ENCODE data around the gene PARG.

The PARG gene

GRCh38 chr10:49833168-49833567, 108.7 kb downstream of the PARG start:
- H3K4me3 ChIP-seq (ENCODE audit: low read length) = no peak overlapping the region
- no peak for DNase-seq (ENCODE audit: low read depth)
- TF ChIP-seq CTCF (conservative IDR thresholded peaks at IDR 0.05; ENCODE audit: low read depth, low read length) = no peak

GRCh38 chr10:49831352-49832035, 110.3 kb downstream of the PARG start:
- peak; percentile 39 for DNase-seq (ENCODE audit: low read depth)
- no peak for TF ChIP-seq CTCF (conservative IDR thresholded peaks at IDR 0.05; ENCODE audit: low read depth, low read length)
- no peak overlapping the region for H3K4me3 ChIP-seq (ENCODE audit: low read length)

- no peak for TF ChIP-seq CTCF (conservative IDR thresholded peaks at IDR 0.05; ENCODE audit: low read depth, low read length)
Observed at GRCh38 chr10:49830846-49831245, 111.0 kb downstream of the PARG start.

GRCh38 chr10:49830016-49830415, 111.8 kb downstream of the PARG start:
- DNase-seq (ENCODE audit: low read depth) = no peak
- TF ChIP-seq CTCF (conservative IDR thresholded peaks at IDR 0.05; ENCODE audit: low read depth, low read length) = no peak
- no peak overlapping the region for H3K4me3 ChIP-seq (ENCODE audit: low read length)

More at GRCh38 chr10:49830846-49831245, 111.0 kb downstream of the PARG start:
- DNase-seq (ENCODE audit: low read depth) = no peak
- no peak overlapping the region for H3K4me3 ChIP-seq (ENCODE audit: low read length)

- H3K4me3 ChIP-seq (ENCODE audit: low read length) = no peak overlapping the region
- DNase-seq (ENCODE audit: low read depth) = no peak
- no peak for TF ChIP-seq CTCF (conservative IDR thresholded peaks at IDR 0.05; ENCODE audit: low read depth, low read length)
Observed at GRCh38 chr10:49827297-49827696, 114.5 kb downstream of the PARG start.

GRCh38 chr10:49819234-49819958, 122.4 kb downstream of the PARG start:
- TF ChIP-seq CTCF (conservative IDR thresholded peaks at IDR 0.05; ENCODE audit: low read depth, low read length) = no peak
- H3K4me3 ChIP-seq (ENCODE audit: low read length) = no peak overlapping the region
- peak; percentile 6 for DNase-seq (ENCODE audit: low read depth)

GRCh38 chr10:49817845-49818244, 124.0 kb downstream of the PARG start:
- H3K4me3 ChIP-seq (ENCODE audit: low read length) = no peak overlapping the region
- DNase-seq (ENCODE audit: low read depth) = no peak
- TF ChIP-seq CTCF (conservative IDR thresholded peaks at IDR 0.05; ENCODE audit: low read depth, low read length) = no peak

Measured in retinal pigment epithelial cell (primary cell).